Amniotic stem cell (primary cell): Measurements from ENCODE around the gene IL10RB.

Experiments
- DNase-seq: peaks from one replicate; lab custom pipeline; 2025; lab: John Stamatoyannopoulos, UW

Gene IL10RB

DNA sequence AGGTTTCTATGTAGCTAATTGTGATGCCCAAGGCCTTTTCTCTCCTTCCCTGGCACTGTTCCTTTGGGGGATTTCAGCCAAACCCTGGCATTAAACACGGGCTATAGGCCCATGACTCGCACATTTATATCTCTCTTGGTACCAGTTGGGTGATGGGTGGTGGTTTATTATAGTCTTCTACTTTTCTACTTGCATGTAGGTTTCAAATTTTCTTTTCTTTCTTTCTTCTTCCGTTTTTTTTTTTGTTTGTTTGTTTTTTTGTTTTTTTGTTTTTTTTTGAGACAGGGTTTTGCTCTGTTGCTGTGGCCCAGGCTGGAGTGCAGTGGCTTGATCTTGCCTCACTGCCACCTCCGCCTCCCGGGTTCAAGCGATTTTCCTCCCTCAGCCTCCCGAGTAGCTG lies 1.1 kb downstream of the IL10RB start:
- DNase-seq = no peak

DNA sequence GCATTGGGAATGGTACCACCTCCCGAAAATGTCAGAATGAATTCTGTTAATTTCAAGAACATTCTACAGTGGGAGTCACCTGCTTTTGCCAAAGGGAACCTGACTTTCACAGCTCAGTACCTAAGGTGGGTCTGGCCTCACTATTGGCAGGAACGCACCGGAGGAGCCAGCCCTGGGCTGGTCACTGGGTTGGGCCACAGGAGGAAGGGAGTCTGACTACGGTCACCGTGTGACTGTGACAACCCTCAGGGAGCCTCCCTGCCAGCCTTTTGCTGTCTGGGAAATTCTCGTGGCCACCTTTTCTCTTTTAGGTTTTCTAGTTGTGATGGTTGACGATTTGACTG lies 2.2 kb downstream of the IL10RB start:
- DNase-seq = no peak

DNA sequence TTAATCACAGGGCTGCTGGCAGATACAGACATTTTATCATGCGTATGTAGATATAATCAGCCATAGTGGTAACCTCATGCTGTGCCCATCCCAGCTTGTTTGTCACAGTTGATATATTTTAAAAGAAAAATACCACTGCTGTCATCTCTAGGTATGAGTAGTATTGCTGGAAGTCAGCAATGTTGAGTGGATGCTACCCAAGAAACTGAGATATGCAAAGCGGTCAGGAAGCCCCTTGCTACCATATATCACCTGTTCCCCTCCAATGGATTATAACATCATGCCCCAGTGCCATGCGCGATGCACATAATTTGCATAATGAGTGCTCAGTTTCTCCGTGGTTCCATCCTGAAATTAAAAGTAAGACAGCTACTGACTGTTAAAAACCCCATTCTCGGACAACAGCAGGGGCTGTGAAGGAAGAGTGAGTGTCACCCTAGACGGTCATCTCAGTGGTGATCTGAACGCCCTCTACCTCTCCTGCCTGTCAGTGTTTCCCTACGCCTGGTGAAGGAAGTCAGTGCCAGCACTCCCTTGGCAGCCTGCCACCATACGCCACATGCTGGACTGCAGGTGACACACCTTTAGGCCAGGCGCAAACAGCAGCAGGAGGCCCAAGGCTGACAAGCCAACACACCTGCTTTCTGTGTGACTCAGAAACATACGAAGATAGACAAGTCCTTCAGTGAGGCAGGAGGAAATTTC lies 2.7 kb downstream of the IL10RB start:
- no peak for DNase-seq

DNA sequence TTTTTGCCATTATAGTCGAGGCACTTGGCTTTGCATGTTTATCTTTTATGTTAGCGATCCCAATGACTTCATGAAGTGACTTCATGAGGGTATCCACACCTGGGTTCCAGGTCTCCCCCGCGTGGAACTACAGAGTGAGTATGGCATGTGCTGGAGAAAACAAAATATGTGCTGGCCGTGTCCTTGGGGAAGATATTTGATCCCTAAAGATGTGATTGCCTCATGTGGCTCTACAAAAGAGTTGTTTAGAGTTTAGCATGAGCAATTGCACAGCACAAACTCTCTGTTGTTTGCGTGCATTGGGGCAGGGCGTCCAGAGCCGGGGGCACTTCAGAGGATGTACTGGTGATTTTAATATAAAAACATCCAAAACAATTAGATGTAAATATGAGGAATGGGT lies 4.8 kb downstream of the IL10RB start:
- no peak for DNase-seq

DNA sequence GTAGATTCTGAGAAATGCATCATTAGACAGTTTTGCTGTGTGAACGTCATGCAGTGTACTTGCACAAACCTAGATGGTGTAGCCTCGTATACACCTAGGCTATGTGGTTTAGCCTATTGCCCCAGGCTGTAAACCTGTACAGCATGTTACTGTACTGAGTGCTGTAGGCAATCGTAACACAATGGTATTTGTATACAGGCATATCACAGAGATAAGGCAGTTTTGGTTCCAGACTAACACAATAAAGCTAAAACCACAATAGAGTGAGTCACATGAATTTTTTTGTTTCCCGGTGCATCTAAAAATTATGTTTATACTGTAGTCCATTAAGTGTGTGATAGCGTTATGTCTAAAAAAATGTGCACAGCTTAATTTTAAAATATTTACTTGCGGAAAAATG lies 6.9 kb downstream of the IL10RB start:
- DNase-seq = no peak

DNA sequence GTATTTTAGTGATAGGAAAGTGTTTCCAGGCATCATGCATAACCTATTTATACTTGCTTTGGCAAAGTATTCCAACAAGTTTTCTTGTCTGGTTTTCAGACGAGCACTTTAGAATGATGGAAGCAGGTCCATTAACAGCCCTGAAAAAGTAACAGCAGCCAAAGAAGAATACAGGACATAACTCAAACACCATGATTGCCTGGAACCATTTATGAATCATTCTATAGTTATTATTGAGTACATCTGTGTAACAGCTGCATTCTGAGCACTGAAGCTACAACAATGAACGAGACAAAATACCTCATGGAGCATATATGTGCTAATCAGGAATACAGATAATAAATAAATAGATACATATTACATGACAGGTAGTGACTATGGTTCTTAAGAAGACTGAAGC lies 12.6 kb downstream of the IL10RB start:
- no peak for DNase-seq

DNA sequence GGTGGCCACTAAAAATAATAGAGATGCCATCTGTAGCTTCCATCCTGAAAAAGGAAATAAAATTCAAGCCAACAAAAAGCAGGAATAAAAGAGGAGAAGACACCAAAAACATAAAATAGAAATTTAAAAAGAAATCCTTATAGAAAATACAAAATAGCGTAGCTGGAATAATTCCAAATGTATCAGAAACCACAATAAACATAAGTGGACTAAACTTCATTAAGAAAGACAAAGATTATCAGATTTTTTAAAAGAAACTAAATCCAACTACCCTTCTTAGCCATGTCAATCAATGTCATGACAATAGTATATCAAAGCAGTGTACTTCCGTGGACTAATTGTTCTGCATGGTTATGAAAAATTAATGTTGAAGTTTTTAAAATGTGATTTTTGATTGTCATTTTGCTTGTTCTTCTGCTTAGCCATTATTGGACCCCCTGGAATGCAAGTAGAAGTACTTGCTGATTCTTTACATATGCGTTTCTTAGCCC lies 13.2 kb downstream of the IL10RB start:
- DNase-seq = no peak

DNA sequence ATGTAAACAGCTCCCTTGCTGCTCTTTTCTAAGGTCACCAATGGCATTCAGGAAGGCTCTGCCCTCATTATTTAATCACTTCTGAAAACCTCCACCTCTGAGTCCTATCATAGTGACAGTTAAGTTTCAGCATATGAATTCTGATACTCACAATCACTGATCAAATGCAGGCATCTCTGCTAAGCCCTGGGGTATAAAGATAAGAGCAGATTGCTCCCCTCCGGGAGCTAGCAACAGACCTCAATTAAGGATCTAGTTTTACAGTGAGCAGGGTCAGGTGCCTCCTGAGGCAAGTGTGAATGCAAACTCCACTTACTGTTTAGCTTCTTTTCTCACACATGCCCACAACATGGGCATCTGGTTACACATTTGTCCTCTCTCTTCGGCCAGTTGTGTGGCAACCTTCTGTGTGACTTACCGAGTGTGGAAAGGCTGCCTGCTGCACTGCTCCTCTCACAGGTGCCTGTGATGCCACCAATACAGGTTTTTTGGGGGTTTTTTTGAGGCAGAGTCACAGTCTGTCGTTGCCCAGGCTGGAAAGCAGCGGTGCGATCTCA lies 15.0 kb downstream of the IL10RB start:
- DNase-seq = no peak

DNA sequence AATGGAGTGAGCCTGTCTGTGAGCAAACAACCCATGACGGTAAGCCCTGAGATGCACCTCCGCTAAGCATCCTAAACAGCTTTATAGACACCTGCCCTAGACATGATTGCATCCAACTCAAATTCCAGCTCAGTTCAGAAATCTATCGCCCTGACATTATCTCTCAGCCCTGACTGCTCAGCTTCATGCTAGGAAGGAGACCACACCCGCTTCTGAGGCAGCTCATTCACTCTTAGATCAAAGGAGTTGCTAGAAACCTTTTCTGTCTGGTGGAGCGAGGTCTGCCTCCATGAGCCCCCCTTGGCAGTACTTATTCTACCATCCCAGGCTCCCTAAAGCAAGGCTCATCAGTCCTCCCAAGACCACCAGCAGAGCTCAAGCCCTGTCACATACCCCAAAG lies 17.0 kb downstream of the IL10RB start:
- DNase-seq = no peak

DNA sequence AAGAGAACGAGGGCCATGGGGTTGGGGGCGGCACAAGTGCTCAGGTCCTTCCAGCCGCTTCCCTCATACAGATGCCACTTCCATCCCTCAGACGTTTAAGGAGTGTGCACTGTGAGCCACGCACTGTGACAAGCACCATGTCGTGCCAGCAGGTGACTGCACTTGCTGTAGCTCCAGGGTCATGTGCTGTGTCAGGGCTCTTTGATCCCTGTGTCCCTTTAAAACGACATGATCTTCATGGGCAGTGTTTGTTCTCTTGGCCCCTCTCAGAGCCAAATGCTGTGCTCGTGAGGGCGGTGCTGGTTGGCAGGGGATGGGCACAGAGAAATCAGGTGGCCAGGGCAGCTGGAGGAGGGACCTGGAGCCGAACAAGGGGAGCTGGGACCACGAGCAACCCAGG lies 19.9 kb downstream of the IL10RB start:
- DNase-seq = no peak

DNA sequence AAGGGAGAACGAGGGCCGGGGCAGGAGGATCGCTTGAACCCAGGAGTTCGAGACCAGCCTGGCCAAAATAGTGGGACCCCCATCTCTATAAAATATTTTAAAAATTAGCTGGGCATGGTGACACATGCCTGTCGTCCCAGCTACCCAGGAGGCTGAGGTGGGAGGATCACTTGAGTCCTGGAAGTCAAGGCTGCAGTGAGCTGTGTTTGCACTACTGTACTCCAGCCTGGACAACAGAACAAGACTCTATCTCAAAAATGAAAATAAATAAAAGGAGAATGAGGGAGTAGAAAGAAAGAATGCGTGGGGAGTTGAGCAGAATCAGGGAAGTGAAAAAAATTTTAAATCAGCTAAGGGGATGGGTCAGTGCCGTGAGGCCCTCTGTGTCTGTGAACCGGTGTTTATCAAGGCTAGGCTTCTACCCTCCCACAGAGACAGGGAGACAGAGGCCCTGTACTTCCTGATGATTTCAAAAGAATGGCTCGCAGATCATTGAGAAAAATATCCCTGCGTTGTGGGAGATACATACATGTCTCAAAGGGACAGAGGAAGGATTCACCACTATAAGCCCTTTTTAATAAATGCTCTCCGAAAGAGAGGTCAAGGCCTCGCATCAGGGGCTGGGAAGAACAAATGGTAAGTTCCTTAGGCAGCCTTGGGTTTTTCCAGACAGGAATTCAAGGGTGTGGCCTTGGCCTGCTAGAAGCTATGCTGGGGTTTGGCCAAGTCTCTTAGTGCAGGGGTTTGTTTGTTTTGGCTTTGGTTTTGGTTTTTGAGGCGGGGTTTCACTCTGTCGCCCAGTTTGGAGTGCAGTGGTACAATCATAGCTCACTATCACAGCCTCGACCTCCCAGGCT lies 20.7 kb downstream of the IL10RB start:
- no peak for DNase-seq

DNA sequence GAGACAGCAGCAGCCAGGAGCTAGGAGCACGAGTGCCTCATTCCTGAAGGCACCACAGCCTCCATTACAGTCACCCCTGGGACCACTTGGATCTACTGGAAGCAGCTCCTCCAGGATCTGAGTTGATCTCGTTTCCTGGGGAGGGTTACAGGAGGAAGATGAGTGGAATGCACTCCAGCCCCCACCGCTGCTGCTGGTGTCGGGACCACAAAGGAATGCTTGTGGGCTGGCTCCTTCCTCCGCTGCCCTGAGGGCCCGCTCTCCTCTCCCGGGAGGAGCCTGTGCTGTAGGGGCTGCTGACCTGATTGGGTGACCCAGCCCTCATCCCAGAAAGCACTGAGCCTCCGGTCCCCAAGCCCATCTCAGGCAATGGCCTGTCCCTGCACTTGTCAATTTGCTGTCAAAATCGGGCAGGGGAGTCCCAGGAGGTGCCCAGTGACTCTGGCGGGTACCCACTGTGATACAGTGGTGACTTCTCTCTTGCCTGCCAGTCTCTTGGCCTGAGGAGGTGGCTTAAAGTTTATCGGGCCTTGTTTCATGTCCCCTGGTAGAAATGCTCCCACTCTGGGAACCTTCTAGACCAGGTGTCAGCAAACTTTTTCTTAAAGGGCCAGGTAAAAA lies 23.1 kb downstream of the IL10RB start:
- no peak for DNase-seq

DNA sequence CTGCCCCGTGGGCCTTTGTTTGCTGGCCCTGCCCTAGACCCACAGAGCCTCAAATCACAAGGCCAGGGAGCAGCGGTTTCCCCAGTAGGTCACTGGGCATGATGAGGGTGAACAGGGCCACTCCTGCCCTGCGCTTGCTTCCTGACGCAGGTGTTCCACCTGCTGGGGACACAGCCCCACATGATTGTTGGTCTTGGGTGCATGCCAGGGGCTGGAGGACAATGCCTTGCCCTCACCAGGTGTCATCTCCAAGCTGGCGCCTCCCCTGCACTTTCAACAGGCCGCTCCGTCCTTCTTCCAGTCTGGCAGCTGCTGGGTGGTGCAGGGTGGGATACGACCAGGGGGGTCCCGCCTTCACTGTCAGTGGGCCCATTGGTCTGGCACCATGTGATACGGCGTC lies 24.3 kb downstream of the IL10RB start:
- no peak for DNase-seq

DNA sequence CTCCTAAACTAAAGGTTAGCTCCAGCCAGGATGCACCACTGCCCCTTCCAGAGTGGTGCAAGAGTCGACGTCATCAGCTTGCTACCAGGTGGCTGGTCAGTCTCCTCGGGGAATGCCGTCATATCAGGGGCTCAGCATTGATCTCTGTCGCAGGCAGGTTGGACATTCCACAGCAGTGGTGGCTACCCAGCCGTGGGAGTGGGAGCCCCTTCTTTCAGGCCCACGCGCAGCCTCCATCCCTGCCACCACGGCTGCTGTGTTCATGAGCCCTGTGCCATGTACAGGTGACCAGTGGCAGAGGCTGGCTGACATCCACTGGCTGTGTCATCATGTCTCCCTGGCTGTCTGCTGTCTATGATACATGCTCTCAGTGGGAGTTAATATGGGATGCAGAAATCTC lies 25.5 kb downstream of the IL10RB start:
- DNase-seq = no peak

DNA sequence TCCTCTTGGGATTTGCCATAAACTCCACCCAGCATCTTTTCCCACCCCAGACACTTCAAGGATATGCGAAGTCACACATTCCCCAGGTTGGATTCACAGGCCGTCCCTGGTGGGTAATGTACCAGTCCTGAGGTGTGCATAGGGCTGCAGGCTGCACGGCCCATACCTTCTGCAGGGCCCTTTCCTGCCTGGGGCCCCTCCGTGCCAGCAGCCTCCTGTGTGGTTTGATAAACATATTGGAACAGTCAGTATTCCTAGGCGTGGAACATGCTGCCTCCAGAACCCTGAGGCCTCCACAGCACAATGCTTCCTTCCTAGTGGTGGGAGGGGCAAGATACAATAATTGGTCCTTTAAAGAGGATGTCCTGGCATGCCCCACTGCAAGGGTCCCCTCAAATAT lies 26.6 kb downstream of the IL10RB start:
- DNase-seq = no peak

DNA sequence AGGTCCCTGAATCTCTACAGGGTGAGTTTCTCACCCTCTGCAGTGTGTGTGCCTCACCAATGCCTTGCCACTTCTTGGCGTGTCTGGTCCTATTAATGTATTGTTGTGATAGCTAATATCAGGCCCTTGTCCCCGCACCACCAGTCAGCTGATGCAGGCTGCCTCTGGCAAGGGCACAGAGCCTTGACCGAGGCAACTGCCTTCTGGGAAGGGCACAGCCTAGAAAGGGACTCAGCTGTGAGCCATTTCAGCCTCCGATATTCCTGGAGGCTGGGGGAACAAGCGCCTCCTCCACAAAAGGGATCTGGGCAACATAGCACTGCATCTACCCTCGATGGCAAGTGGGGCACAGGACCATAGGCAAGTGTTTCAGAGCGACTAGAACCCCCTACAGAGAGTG lies 27.0 kb downstream of the IL10RB start:
- no peak for DNase-seq

DNA sequence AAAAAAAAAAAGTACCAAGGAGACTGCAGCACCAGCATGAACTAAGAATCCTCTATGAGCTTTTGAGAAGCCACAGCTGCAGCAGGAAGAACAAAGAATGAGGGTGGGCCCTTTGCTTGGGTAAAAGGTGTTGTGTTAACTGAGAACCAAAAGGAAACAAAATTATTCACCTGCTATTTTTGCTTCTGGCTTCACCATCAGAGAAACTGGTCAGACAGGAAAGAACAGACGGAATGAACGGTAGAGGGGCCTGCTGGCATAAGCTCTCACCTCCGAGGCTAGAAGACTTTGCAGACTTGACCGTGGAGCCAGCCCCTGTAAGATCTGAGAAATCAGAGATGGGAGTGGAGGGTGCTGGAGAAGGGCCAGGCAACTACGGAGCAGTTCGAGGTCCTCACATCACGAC lies 27.6 kb downstream of the IL10RB start:
- DNase-seq = no peak

DNA sequence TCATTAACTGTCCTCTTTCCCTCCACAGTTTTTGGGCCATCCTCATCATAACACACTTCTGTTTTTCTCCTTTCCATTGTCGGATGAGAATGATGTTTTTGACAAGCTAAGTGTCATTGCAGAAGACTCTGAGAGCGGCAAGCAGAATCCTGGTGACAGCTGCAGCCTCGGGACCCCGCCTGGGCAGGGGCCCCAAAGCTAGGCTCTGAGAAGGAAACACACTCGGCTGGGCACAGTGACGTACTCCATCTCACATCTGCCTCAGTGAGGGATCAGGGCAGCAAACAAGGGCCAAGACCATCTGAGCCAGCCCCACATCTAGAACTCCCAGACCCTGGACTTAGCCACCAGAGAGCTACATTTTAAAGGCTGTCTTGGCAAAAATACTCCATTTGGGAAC lies 30.0 kb downstream of the IL10RB start:
- no peak for DNase-seq

DNA sequence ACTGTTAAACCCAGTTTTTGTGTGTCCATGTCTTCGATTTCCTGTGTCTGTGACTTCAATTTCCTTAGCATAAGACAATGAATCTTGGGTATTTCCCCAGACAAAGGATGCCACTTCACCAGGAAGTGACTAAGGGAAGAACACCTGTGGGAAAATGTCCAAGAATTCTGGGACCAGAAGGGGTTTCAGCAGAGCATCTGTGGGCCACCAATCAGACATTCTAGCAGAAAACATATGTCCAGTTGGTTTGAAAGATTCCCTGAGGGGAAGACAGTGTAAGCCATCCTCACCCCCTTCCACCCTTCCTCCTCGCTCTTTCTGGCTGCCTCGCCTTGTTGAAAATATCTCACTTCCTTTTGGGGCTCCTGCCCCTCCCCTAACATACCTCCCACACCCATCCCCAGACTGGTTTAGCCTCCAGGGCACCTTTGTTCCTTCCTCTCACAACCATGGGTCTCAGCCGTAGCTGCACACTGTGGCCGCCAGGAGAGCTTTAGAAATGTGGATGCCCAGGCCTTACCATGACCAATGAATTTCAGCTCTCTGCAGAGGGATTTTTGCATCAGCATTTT lies 33.1 kb downstream of the IL10RB start:
- DNase-seq = no peak

DNA sequence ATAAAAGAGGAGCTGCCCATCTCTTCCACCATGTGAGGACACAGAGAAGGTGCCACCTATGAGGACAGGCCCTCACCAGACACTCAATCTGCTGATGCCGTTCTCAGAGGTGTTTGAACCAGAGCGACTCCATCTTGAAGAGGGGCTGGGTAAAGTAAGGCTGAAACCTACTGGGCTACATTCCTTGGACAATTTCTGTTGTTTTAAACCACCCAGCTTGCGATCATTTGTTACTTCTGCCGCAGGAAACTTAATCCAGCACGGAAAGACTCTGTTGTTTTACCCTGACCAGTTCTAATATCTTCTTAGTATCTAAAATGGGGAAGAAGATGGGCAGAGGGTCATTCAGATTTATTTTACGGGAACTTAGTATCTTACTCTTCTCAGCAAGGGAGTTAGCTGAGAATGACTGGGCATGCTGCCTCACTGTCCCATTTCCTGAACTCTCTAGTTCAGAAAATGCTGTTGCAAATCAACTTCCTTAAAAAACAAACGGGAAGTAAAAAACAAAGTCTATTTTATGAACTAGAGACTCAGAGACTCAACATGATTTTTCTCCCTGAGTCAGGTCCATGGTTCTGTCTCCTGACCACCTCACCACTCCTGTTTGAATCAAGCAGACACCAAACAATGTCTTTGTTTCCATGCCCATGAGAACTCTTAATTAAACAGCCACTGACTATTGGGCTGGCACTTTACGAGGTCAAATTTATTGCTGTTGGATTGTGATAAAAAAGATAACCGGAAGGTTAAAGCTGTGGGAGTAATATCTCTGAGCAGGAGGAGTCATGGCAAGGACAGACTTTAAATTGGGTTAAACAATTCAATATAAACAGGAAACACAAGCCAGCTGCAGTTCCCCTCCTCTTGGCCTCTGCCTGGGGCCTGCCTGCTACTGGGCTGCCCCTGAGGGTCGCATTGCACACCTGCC lies 34.8 kb downstream of the IL10RB start:
- DNase-seq = no peak

DNA sequence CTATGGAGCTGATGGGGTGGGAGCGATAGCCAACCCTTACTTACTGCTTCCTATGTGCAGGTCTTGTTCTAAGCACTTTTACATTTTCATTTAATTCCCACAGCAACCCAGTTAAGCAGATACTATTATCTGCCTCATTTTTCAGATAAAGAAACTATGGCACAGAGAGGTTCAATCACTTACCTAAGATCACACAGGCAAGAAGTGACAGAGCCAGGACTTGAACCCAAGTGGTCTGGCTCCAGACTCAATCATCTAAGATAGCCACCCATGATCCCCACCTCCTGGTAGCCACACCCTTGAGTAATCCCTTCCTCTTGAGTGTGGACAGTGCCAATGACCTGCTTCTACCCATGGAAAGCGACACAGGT lies 35.5 kb downstream of the IL10RB start:
- no peak for DNase-seq
